Activated CD8-positive, alpha-beta T cell treated with anti-CD3 and anti-CD28 coated beads, Interleukin-2, amount 10 ng/mL, durations not matched to agents 7 days and 5 days (primary cell): Measurements from ENCODE around the gene PRKG1. TPM values are rescaled to one million over a fixed set of nuclear protein-coding genes. Genes with fewer than 3 reads are reported as not detected.

Experiments
- ATAC-seq: fragments of 150-1000 bp; cut with Tn5 transposase; one replicate; pipeline ENCODE4 v1.10.0; 2021; ENCODE audit warnings: moderate library complexity
- CTCF ChIA-PET: fragments of 350-600 bp; sonication (Branson Sonifier 250); formaldehyde crosslinking; loops from one replicate; lab custom pipeline; 2021; ENCODE audit warnings: antibody characterized with exemption; lab: Charles Lee
- POLR2A ChIA-PET: fragments of 350-600 bp; sonication (Branson Sonifier 250); formaldehyde crosslinking; loops from one replicate; lab custom pipeline; 2021; ENCODE audit warnings: antibody characterized with exemption; lab: Charles Lee
- DNase-seq: peaks from one replicate; pipeline ENCODE4 v3.0.0-alpha.2; 2020
- H3K27ac Mint-ChIP-seq: one replicate; pipeline ENCODE4 v1.8.0; 2021; ENCODE audit warnings: mild to moderate bottlenecking, mixed read lengths
- H3K27me3 Mint-ChIP-seq: one replicate; pipeline ENCODE4 v1.8.0; 2021; ENCODE audit warnings: low read depth, mixed read lengths
- H3K36me3 Mint-ChIP-seq: one replicate; pipeline ENCODE4 v1.8.0; 2021; ENCODE audit warnings: low read depth, mixed read lengths
- H3K4me1 Mint-ChIP-seq: one replicate; pipeline ENCODE4 v1.8.0; 2021; ENCODE audit warnings: low read depth, mixed read lengths
- H3K4me3 Mint-ChIP-seq: one replicate; pipeline ENCODE4 v1.8.0; 2021; ENCODE audit warnings: mild to moderate bottlenecking, mixed read lengths
- H3K9me3 Mint-ChIP-seq: one replicate; pipeline ENCODE4 v1.8.0; 2022; ENCODE audit warnings: mixed read lengths; ENCODE audit not compliant: insufficient read depth
- total RNA-seq, 2 experiments: library from RNA; stranded (reverse); gene quantifications; one replicate each; pipeline ENCODE4 v1.2.3, GENCODE V29; 2021

PRKG1 gene
- total RNA-seq, 2 experiments from 2014 or later: not detected

GRCh38 chr10:51367694-51368093, 293.4 kb downstream of the PRKG1 start:
- no peaks in the 10 kb centered on the region for H3K9me3 Mint-ChIP-seq
- ChIA-PET POLR2A (no interaction called here), CTCF (interaction anchor here (1.2 to 1.5 kb wide), 2 partner anchors 8 to 22 kb away, joined by 3 to 5 read pairs; no protein-coding TSS in a partner anchor)
- H3K4me1 Mint-ChIP-seq: no peaks in the 10 kb centered on the region
- no peak overlapping the region for H3K4me3 Mint-ChIP-seq
- ATAC-seq (no peak), DNase-seq (no peak)
- no peaks in the 10 kb centered on the region for H3K27me3 Mint-ChIP-seq
- H3K27ac Mint-ChIP-seq: no peak overlapping the region
- H3K36me3 Mint-ChIP-seq: no peaks in the 10 kb centered on the region

DNA sequence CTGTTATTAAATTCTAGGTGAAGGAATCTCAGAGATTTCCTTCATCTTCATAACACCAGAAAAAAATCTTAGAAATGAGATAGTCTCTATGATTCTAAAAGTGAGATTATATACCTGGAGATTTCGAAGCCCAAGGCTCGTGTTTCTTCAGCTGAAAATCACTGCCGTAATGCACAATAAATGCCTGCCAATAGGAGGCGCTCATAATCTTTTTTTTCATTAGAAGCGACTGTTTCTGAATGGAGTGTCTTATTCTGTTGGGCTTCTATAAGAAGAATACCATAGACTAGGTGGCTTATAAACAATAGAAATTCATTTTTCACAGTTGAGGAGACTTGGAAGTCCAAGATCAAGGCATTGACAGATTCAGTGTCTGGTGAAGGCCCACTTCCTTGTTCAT, 294.7 kb downstream of the PRKG1 start:
- Mint-ChIP-seq H3K4me3 (no peak overlapping the region), H3K27ac (no peak overlapping the region), H3K4me1 (no peaks in the 10 kb centered on the region), H3K27me3 (no peaks in the 10 kb centered on the region), H3K36me3 (no peaks in the 10 kb centered on the region), H3K9me3 (no peaks in the 10 kb centered on the region)
- ChIA-PET POLR2A (no interaction called here), CTCF (interaction anchor here (1.5 kb wide), 1 partner anchor 9 kb away, joined by 5 read pairs; no protein-coding TSS in a partner anchor)
- DNase-seq (no peak), ATAC-seq (no peak)

- H3K36me3 Mint-ChIP-seq: no peaks in the 10 kb centered on the region
- H3K27me3 Mint-ChIP-seq: no peaks in the 10 kb centered on the region
- H3K9me3 Mint-ChIP-seq: no peaks in the 10 kb centered on the region
- no peak overlapping the region for H3K4me3 Mint-ChIP-seq
- DNase-seq (no peak), ATAC-seq (no peak)
- no peak overlapping the region for H3K27ac Mint-ChIP-seq
- CTCF ChIA-PET: no interaction called here
- no peaks in the 10 kb centered on the region for H3K4me1 Mint-ChIP-seq
- POLR2A ChIA-PET: no interaction called here
Measured at GRCh38 chr10:51369903-51370302, 295.6 kb downstream of the PRKG1 start.

DNA sequence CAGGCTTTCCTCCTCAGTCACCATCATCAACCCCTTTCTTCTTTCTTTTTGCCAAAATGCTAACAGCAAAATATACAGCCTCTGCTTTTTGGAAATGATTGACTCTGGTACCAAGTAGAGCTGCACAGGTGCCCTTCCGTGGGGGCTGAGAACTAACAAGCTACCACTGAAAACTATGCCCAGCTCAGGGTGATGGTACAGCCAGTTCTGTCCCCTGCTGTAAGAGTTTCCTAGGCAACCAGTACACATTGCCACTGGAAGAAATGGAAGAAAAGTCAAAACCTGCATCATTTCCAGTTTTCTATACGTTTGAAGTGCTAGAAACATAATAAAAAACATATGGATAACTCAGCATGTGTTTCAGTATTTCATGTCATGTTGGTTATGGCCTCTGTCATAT, 297.5 kb downstream of the PRKG1 start:
- ATAC-seq: no peak
- no peak for DNase-seq
- H3K4me3 Mint-ChIP-seq: no peak overlapping the region
- H3K4me1 Mint-ChIP-seq: no peaks in the 10 kb centered on the region
- no peak overlapping the region for H3K27ac Mint-ChIP-seq
- no peaks in the 10 kb centered on the region for H3K9me3 Mint-ChIP-seq
- ChIA-PET CTCF (no interaction called here), POLR2A (no interaction called here)
- no peaks in the 10 kb centered on the region for H3K36me3 Mint-ChIP-seq
- no peaks in the 10 kb centered on the region for H3K27me3 Mint-ChIP-seq

DNA sequence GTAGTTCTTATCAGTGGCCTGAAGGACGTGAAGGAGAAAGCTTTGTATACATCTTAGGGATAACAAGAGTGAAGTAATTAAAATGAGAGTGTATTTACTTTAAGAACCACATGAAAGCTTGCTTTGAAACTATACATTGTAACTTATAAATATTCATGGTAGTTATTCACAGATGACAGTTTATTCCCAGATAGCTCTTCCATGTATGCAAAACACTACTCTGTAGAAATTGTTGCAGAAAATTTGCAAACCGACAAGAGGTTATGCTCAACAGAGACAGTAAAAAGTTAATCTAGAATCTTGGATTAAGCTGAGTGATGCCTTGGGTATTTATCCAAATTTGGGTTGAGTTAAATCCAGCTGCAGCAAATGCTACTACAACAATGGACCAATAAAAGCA, 301.5 kb downstream of the PRKG1 start:
- Mint-ChIP-seq H3K36me3 (no peaks in the 10 kb centered on the region), H3K27ac (no peak overlapping the region), H3K4me1 (no peaks in the 10 kb centered on the region), H3K4me3 (no peak overlapping the region), H3K9me3 (no peaks in the 10 kb centered on the region), H3K27me3 (no peaks in the 10 kb centered on the region)
- POLR2A ChIA-PET: no interaction called here
- ATAC-seq (no peak), DNase-seq (no peak)
- CTCF ChIA-PET: no interaction called here

- DNase-seq (no peak), ATAC-seq (no peak)
- CTCF ChIA-PET: interaction anchor here (2.4 kb wide), 1 partner anchor 12 kb away, joined by 6 read pairs; no protein-coding TSS in a partner anchor
- POLR2A ChIA-PET: no interaction called here
- Mint-ChIP-seq H3K27me3 (no peaks in the 10 kb centered on the region), H3K4me3 (no peak overlapping the region), H3K4me1 (no peaks in the 10 kb centered on the region), H3K36me3 (no peaks in the 10 kb centered on the region), H3K27ac (no peak overlapping the region), H3K9me3 (no peaks in the 10 kb centered on the region)
Measured at GRCh38 chr10:51377070-51377931, 303.0 kb downstream of the PRKG1 start.

GRCh38 chr10:51377932-51378599, 303.8 kb downstream of the PRKG1 start:
- no peaks in the 10 kb centered on the region for H3K9me3 Mint-ChIP-seq
- no peaks in the 10 kb centered on the region for H3K27me3 Mint-ChIP-seq
- no peaks in the 10 kb centered on the region for H3K4me1 Mint-ChIP-seq
- no peak for DNase-seq
- no peak overlapping the region for H3K27ac Mint-ChIP-seq
- no peak overlapping the region for H3K4me3 Mint-ChIP-seq
- no peak for ATAC-seq
- POLR2A ChIA-PET: no interaction called here
- CTCF ChIA-PET: interaction anchor here (2.1 to 2.4 kb wide), 2 partner anchors 11 to 582 kb away, joined by 6 read pairs; no protein-coding TSS in a partner anchor
- no peaks in the 10 kb centered on the region for H3K36me3 Mint-ChIP-seq

GRCh38 chr10:51382181-51382580, 307.9 kb downstream of the PRKG1 start:
- no peak overlapping the region for H3K27ac Mint-ChIP-seq
- no peaks in the 10 kb centered on the region for H3K4me1 Mint-ChIP-seq
- no peaks in the 10 kb centered on the region for H3K9me3 Mint-ChIP-seq
- H3K36me3 Mint-ChIP-seq: no peaks in the 10 kb centered on the region
- H3K4me3 Mint-ChIP-seq: no peak overlapping the region
- ATAC-seq: no peak
- ChIA-PET CTCF (no interaction called here), POLR2A (no interaction called here)
- H3K27me3 Mint-ChIP-seq: no peaks in the 10 kb centered on the region
- DNase-seq: no peak

DNA sequence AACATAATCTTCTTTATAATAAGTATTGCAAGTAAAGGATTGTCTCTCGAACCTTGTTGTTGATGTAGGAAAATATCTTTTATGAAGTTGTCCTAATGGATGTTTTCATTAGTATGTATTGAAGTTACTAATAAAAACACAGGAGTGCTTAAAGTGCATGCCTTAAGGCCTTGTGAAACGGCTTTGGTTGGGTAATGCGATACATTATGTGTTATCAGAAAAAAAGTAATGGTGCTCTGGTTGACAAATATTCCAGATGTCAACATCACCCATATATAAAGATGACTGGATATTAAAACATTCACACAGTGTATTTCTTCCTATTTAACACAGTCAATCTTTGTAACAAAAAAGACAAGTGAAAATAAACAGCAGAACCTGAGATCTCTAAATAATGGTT, 310.7 kb downstream of the PRKG1 start:
- ATAC-seq: no peak
- H3K27me3 Mint-ChIP-seq: no peaks in the 10 kb centered on the region
- H3K4me3 Mint-ChIP-seq: no peak overlapping the region
- POLR2A ChIA-PET: no interaction called here
- no peak overlapping the region for H3K27ac Mint-ChIP-seq
- DNase-seq: no peak
- CTCF ChIA-PET: no interaction called here
- no peaks in the 10 kb centered on the region for H3K36me3 Mint-ChIP-seq
- no peaks in the 10 kb centered on the region for H3K9me3 Mint-ChIP-seq
- no peaks in the 10 kb centered on the region for H3K4me1 Mint-ChIP-seq

DNA sequence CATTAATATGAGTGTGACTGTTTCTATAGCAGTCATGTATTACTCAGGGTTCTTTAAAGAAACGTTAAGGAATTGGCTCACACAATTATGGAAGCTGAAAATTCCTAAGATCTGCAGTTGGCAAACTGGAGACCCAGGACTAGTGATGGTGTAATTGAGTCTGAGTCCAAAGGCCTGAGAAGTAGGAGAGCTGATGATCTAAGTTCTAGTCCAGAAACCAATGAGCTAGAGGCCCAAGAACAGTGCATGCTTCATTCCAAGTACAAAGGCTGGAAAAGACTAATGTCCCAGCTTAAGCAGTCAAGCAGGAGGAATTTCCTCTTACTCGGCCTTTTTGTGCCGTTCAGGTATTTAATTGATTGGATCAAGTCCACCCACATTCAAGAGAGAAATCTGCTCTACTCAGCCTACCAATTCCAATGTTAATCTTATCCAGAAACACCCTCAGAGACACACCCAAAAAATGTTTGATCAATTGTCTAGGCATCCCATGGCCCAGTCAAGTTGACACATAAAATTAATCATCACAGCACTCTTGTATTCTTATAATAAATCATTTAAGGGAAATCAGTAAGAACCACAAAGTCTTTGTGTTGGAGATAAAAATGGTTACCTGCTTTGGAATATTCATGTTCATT, 312.1 kb downstream of the PRKG1 start:
- no peaks in the 10 kb centered on the region for H3K4me1 Mint-ChIP-seq
- ATAC-seq: no peak
- no peaks in the 10 kb centered on the region for H3K9me3 Mint-ChIP-seq
- no peak overlapping the region for H3K4me3 Mint-ChIP-seq
- no peak overlapping the region for H3K27ac Mint-ChIP-seq
- no peak for DNase-seq
- H3K36me3 Mint-ChIP-seq: no peaks in the 10 kb centered on the region
- ChIA-PET POLR2A (no interaction called here), CTCF (no interaction called here)
- H3K27me3 Mint-ChIP-seq: no peaks in the 10 kb centered on the region

- peak; percentile 73 for ATAC-seq
- H3K4me1 Mint-ChIP-seq: no peaks in the 10 kb centered on the region
- H3K36me3 Mint-ChIP-seq: no peaks in the 10 kb centered on the region
Measured at GRCh38 chr10:51389415-51390321, 315.4 kb downstream of the PRKG1 start.

More at GRCh38 chr10:51389415-51390321, 315.4 kb downstream of the PRKG1 start:
- ChIA-PET POLR2A (no interaction called here), CTCF (interaction anchor here (0.8 to 2.9 kb wide), 10 partner anchors 9 to 827 kb away, joined by 3 to 17 read pairs (median 4); no protein-coding TSS in a partner anchor)
- Mint-ChIP-seq H3K27me3 (no peaks in the 10 kb centered on the region), H3K4me3 (no peak overlapping the region), H3K9me3 (no peaks in the 10 kb centered on the region), H3K27ac (no peak overlapping the region)
- peak; percentile 56 for DNase-seq
